HepG2 (cell line): ENCODE data around the gene ZACN. TPM values are rescaled to one million over a fixed set of nuclear protein-coding genes. Genes with fewer than 3 reads are reported as not detected.

ENCODE experiments used
- ATAC-seq: fragments of 200-7000 bp; cut with Tn5 transposase; 3 replicates; pipeline ENCODE4 v1.9.1; 2020; ENCODE audit warnings: mild to moderate bottlenecking, moderate library complexity
- BruUV-seq: library from RNA; stranded (reverse); fragments of 400-500 nt; replicated peaks from 2 replicates; lab custom pipeline; 2021; lab: Mats Ljungman, UMichigan
- CTCF ChIA-PET: fragments of 300-600 bp; formaldehyde crosslinking; extraction: SDS; loops from one replicate; lab custom pipeline; 2021; ENCODE audit warnings: low total read pairs, inconsistent platforms, low intra/inter-chr PET ratio; lab: Yijun Ruan, JAX
- POLR2A ChIA-PET: fragments of 350-600 bp; sonication (Branson Sonifier 250); formaldehyde crosslinking; loops from one replicate; lab custom pipeline; 2020; ENCODE audit warnings: antibody characterized with exemption, inconsistent platforms; lab: Yijun Ruan, JAX
- DNase-seq: peaks from one replicate; pipeline ENCODE4 v3.0.0-alpha.2; 2015; ENCODE audit warnings: low spot score
- FAIRE-seq: peaks from 3 replicates; lab custom pipeline; 2011; peaks lifted over from hg19 to GRCh38; lab: Jason Lieb, UNC
- H2AFZ ChIP-seq: one replicate; pipeline ENCODE4 v1.6.1; 2011; ENCODE audit warnings: low read length, inconsistent platforms
- H3K27ac ChIP-seq: fragments of 300-600 bp; 3 replicates; pipeline ENCODE4 v1.8.0; 2011; ENCODE audit warnings: mixed run types, mild to moderate bottlenecking, mixed read lengths, low read length, inconsistent platforms; ENCODE audit not compliant: insufficient read depth; ENCODE audit errors: extremely low read length
- H3K27me3 ChIP-seq, 2 experiments: fragments of 200-600 bp in 1 of 2; 2 replicates in 1 of 2; 3 replicates in 1 of 2; pipeline versions ENCODE4 v1.6.0 to v1.8.0; 2011; ENCODE audit warnings: low read length in 2 of 2, mild to moderate bottlenecking in 2 of 2, moderate library complexity in 2 of 2, inconsistent platforms in 1 of 2; ENCODE audit not compliant: insufficient read depth in 2 of 2, control insufficient read depth in 1 of 2
- H3K36me3 ChIP-seq, 2 experiments: fragments of 200-600 bp in 1 of 2; replicated peaks in 1 of 2; 2 replicates in 1 of 2; 3 replicates in 1 of 2; pipeline versions ENCODE4 v1.5.1 to v1.8.0; 2011; ENCODE audit warnings: low read length in 2 of 2, inconsistent platforms in 1 of 2; ENCODE audit not compliant: insufficient read depth in 2 of 2, control insufficient read depth in 1 of 2
- H3K4me1 ChIP-seq: 2 replicates; pipeline ENCODE4 v1.5.1; 2012; ENCODE audit warnings: low read length, inconsistent platforms; ENCODE audit not compliant: insufficient read depth
- H3K4me2 ChIP-seq: 2 replicates; pipeline ENCODE4 v1.6.0; 2011; ENCODE audit warnings: low read depth, low read length, inconsistent platforms
- H3K4me3 ChIP-seq, 3 experiments: fragments of 200-600 bp in 1 of 3; sonication (generic), shearing (Covaris generic) in 1 of 3; replicated peaks in 1 of 3; 2 replicates each; pipeline ENCODE4 v1.5.1; 2011 to 2016; ENCODE audit warnings: low read length in 3 of 3, inconsistent platforms in 2 of 3, low read depth in 2 of 3, mild to moderate bottlenecking in 2 of 3, control low read depth in 1 of 3, mixed read lengths in 1 of 3; ENCODE audit not compliant: insufficient read depth in 1 of 3
- H3K79me2 ChIP-seq: one replicate; pipeline ENCODE4 v1.6.1; 2011; ENCODE audit warnings: low read length, inconsistent platforms; ENCODE audit not compliant: insufficient read depth
- H3K9ac ChIP-seq: 2 replicates; pipeline ENCODE4 v1.6.0; 2011; ENCODE audit warnings: mild to moderate bottlenecking, low read depth, low read length, inconsistent platforms; ENCODE audit not compliant: insufficient read depth
- H3K9me3 ChIP-seq: 2 replicates; pipeline ENCODE4 v1.5.1; 2012; ENCODE audit warnings: mild to moderate bottlenecking, low read length
- H4K20me1 ChIP-seq: 2 replicates; pipeline ENCODE4 v1.6.0; 2011; ENCODE audit warnings: inconsistent platforms, mild to moderate bottlenecking, low read length, moderate library complexity; ENCODE audit not compliant: insufficient read depth
- AGO2 ChIP-seq: fragments of 200-400 bp; formaldehyde crosslinking; optimal IDR thresholded peaks from 2 replicates; pipeline ENCODE3; 2017; ENCODE audit warnings: mild to moderate bottlenecking, low read depth, low read length, moderate library complexity
- EZH2 ChIP-seq: conservative IDR thresholded peaks from 2 replicates; pipeline ENCODE4 v1.6.1; 2012; ENCODE audit warnings: mild to moderate bottlenecking, low read depth, low read length, moderate library complexity
- MBD4 ChIP-seq: IDR thresholded peaks from 2 replicates; pipeline ENCODE4 v1.6.1; 2012; ENCODE audit warnings: low read length, inconsistent platforms, borderline replicate concordance
- NFYC ChIP-seq: IDR thresholded peaks from 2 replicates; pipeline ENCODE4 v1.6.1; 2016; ENCODE audit warnings: missing genetic modification reagents, missing compliant biosample characterization
- PAF1 ChIP-seq: IDR thresholded peaks from 2 replicates; pipeline ENCODE4 v1.6.1; 2016; ENCODE audit warnings: missing genetic modification reagents, missing compliant biosample characterization
- SIX4 ChIP-seq: sonication (generic); formaldehyde crosslinking; IDR thresholded peaks from 2 replicates; pipeline ENCODE4 v1.4.0; 2020; ENCODE audit warnings: missing genetic modification reagents
- SMARCC2 ChIP-seq: fragments of 450-650 bp; IDR thresholded peaks from 2 replicates; pipeline ENCODE4 v1.6.1; 2017; ENCODE audit warnings: antibody characterized with exemption, mild to moderate bottlenecking
- ZBTB21 ChIP-seq: sonication (generic); formaldehyde crosslinking; IDR thresholded peaks from 2 replicates; pipeline ENCODE4 v1.4.0; 2020; ENCODE audit warnings: missing genetic modification reagents
- ZBTB3 ChIP-seq: sonication (generic); formaldehyde crosslinking; IDR thresholded peaks from 2 replicates; pipeline ENCODE4 v1.4.0; 2020; ENCODE audit warnings: low read depth, mild to moderate bottlenecking, moderate library complexity, missing genetic modification reagents, borderline replicate concordance
- ZNF124 ChIP-seq: sonication (generic); formaldehyde crosslinking; IDR thresholded peaks from 2 replicates; pipeline ENCODE4 v1.4.0; 2020; ENCODE audit warnings: missing genetic modification reagents
- ZNF3 ChIP-seq: IDR thresholded peaks from 2 replicates; pipeline ENCODE4 v1.7.0; 2017; ENCODE audit warnings: inconsistent platforms
- ZNF816 ChIP-seq: sonication (generic); formaldehyde crosslinking; IDR thresholded peaks from 2 replicates; pipeline ENCODE4 v1.8.0; 2022; ENCODE audit warnings: missing genetic modification reagents, mild to moderate bottlenecking, borderline replicate concordance
- WGBS: methylation state at CpG from one replicate; pipeline ENCODE4 v1.1.6; 2017; ENCODE audit warnings: low lambda C conversion rate; 5-methylcytosine and 5-hydroxymethylcytosine counted together
- in situ Hi-C: cut with HindIII; loops from 2 replicates; pipeline ENCODE4 v1.10.0; 2017; ENCODE audit warnings: low pct_unique_long_range_greater_than_20kb; ENCODE audit not compliant: extremely low pct_ligation_motif_present
- intact Hi-C: fragments of 100-400 bp; cut with micrococcal nuclease; formaldehyde crosslinking; loops from one replicate; pipeline ENCODE4 v1.10.0; 2022; ENCODE audit not compliant: unreplicated experiment
- polyA plus RNA-seq, 8 experiments: library from polyadenylated mRNA; depleted of rRNA in 3 of 8; stranded (reverse) in 7 of 8; unstranded in 1 of 8; fragments of >200 nt; fragmentation: Illumina TruSeq in 4 of 8; extraction: Trizol in 4 of 8; gene quantifications; 2 replicates each; pipeline versions ENCODE4 v1.2.1 to v1.2.3, GENCODE V29; 2011 to 2016; ENCODE audit warnings: low read depth in 4 of 8, missing spikeins in 1 of 8, mixed read lengths in 1 of 8; ENCODE audit not compliant: insufficient read depth in 1 of 8
- total RNA-seq, 5 experiments: library from RNA; depleted of rRNA; stranded (reverse); fragments of >200 nt; fragmentation: Illumina TruSeq; extraction: Trizol; gene quantifications; 2 replicates each; pipeline ENCODE4 v1.2.3, GENCODE V29; 2016; ENCODE audit warnings: low read depth in 1 of 5
- TF ChIP-seq, protein P1 (sequence below): sonication (generic); formaldehyde crosslinking; IDR thresholded peaks from 2 replicates; pipeline ENCODE4 v1.4.0; 2020; ENCODE audit warnings: mild to moderate bottlenecking, missing genetic modification reagents, borderline replicate concordance
- TF ChIP-seq, protein P2 (sequence below): sonication (generic); formaldehyde crosslinking; IDR thresholded peaks from 2 replicates; pipeline ENCODE4 v1.5.1; 2020; ENCODE audit warnings: mild to moderate bottlenecking, missing genetic modification reagents, moderate library complexity

The ZACN gene
- total and polyA plus RNA-seq, 2 of the 13 experiments (the other 11 are each of a cell fraction or from before 2014, with no cell fraction given), result 0.11 to 0.15 TPM

DNA sequence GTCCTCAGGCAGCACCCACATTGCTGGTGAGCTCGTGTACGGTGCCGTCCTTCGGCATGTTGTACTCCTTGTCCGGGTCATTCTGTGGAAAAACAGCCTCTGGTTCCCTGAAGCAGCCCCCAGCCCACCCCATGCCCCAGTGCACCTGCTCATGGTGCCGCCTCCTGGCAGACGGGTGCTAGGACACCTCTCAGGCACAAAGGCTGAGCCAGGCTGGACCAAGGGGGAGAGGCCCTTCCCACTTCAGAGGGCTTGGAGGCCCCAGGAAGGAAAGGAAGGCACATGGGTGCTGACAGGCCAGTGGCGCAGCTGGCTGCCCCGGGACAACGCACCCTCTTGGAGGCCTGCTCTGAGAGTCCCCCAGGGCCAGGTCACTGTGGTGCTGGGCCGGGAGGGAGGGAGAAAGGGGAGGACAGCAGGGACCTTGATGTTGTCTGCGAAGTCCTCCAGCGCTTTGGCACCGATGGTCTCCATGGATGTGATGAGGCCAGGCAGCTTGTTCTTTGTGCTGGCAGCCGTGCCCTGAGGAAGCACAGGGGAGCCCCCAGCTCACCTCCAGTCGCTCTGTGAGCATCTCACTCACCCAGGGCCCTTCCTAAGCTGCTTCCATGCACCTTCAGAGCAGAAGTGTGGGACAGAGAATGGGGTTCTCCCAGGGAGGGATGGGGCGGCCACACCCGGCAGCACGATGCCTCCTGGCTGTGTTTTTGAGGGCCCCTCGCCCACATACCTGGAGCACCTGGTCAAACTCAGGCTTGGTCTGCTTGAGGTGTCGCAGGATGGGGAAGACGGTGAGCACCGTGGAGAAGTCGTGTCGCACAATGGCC, 9.3 kb downstream of the ZACN start:
- H3K9ac ChIP-seq, result no peak overlapping the region
- intact Hi-C loops (no loop called here), in situ Hi-C loops (no loop called here)
- no peaks in the 10 kb centered on the region for H4K20me1 ChIP-seq
- no peak overlapping the region for H3K4me2 ChIP-seq
- ChIA-PET CTCF (no interaction called here), POLR2A (no interaction called here)
- H3K27ac ChIP-seq, result no peak overlapping the region
- H3K27me3 ChIP-seq, result no peaks in the 10 kb centered on the region
- ATAC-seq (peak; percentile 68), FAIRE-seq (no peak), DNase-seq (no peak)
- H2AFZ ChIP-seq, result no peak overlapping the region
- H3K9me3 ChIP-seq, result no peaks in the 10 kb centered on the region
- H3K4me3 ChIP-seq, result no peak overlapping the region
- BruUV-seq, result no TSS peak
- H3K4me1 ChIP-seq, result no peaks in the 10 kb centered on the region
- 95% methylated on average over 21 of the region's 25 CpGs for WGBS
- peaks cover 70 to 87% of the 10 kb centered on the region in 2 experiments; a peak in 4 of 5 replicates for H3K36me3 ChIP-seq
- H3K79me2 ChIP-seq, result no peaks in the 10 kb centered on the region
- TF ChIP-seq SIX4 (no peak), PAF1 (no peak), NFYC (CRISPR knock-in tag) (no peak), EZH2 (no peak), ZBTB21 (CRISPR knock-in tag) (no peak), MBD4 (no peak), ZNF3 (CRISPR knock-in tag) (no peak), ZBTB3 (CRISPR knock-in tag) (no peak), ZNF124 (CRISPR knock-in tag) (no peak), AGO2 (peak; percentile 32), ZNF816 (CRISPR knock-in tag) (no peak), SMARCC2 (no peak)
- TF ChIP-seq, protein P1, sequence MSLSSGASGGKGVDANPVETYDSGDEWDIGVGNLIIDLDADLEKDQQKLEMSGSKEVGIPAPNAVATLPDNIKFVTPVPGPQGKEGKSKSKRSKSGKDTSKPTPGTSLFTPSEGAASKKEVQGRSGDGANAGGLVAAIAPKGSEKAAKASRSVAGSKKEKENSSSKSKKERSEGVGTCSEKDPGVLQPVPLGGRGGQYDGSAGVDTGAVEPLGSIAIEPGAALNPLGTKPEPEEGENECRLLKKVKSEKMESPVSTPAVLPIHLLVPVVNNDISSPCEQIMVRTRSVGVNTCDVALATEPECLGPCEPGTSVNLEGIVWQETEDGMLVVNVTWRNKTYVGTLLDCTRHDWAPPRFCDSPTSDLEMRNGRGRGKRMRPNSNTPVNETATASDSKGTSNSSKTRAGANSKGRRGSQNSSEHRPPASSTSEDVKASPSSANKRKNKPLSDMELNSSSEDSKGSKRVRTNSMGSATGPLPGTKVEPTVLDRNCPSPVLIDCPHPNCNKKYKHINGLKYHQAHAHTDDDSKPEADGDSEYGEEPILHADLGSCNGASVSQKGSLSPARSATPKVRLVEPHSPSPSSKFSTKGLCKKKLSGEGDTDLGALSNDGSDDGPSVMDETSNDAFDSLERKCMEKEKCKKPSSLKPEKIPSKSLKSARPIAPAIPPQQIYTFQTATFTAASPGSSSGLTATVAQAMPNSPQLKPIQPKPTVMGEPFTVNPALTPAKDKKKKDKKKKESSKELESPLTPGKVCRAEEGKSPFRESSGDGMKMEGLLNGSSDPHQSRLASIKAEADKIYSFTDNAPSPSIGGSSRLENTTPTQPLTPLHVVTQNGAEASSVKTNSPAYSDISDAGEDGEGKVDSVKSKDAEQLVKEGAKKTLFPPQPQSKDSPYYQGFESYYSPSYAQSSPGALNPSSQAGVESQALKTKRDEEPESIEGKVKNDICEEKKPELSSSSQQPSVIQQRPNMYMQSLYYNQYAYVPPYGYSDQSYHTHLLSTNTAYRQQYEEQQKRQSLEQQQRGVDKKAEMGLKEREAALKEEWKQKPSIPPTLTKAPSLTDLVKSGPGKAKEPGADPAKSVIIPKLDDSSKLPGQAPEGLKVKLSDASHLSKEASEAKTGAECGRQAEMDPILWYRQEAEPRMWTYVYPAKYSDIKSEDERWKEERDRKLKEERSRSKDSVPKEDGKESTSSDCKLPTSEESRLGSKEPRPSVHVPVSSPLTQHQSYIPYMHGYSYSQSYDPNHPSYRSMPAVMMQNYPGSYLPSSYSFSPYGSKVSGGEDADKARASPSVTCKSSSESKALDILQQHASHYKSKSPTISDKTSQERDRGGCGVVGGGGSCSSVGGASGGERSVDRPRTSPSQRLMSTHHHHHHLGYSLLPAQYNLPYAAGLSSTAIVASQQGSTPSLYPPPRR (CRISPR knock-in tag), result no peak
- TF ChIP-seq, protein P2, sequence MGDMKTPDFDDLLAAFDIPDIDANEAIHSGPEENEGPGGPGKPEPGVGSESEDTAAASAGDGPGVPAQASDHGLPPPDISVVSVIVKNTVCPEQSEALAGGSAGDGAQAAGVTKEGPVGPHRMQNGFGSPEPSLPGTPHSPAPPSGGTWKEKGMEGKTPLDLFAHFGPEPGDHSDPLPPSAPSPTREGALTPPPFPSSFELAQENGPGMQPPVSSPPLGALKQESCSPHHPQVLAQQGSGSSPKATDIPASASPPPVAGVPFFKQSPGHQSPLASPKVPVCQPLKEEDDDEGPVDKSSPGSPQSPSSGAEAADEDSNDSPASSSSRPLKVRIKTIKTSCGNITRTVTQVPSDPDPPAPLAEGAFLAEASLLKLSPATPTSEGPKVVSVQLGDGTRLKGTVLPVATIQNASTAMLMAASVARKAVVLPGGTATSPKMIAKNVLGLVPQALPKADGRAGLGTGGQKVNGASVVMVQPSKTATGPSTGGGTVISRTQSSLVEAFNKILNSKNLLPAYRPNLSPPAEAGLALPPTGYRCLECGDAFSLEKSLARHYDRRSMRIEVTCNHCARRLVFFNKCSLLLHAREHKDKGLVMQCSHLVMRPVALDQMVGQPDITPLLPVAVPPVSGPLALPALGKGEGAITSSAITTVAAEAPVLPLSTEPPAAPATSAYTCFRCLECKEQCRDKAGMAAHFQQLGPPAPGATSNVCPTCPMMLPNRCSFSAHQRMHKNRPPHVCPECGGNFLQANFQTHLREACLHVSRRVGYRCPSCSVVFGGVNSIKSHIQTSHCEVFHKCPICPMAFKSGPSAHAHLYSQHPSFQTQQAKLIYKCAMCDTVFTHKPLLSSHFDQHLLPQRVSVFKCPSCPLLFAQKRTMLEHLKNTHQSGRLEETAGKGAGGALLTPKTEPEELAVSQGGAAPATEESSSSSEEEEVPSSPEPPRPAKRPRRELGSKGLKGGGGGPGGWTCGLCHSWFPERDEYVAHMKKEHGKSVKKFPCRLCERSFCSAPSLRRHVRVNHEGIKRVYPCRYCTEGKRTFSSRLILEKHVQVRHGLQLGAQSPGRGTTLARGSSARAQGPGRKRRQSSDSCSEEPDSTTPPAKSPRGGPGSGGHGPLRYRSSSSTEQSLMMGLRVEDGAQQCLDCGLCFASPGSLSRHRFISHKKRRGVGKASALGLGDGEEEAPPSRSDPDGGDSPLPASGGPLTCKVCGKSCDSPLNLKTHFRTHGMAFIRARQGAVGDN, result peak; percentile 17; the same call in 1 of the 2 replicates
